ENCODE data around the gene DCTN3.

DNA sequence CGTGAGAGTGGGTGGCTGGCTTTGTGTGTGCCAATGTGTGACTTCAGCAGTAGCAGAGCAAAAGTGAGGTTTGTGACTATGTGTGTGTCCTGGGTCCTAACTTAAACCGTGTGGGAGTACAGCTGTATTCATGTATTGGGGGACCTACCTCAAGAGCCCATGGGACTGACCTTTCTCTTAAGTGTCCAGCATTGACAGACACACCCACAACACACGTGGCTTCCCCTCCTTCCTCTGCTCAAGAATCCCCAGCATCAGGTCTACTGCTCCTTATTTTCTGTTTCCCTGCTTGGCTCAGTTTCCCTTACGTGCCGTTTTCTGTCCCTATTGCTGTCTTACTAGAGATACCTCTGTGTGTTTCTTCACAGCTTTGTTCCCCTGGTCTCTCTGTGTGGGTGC is 32.3 kb upstream of the DCTN3 start:
- TF ChIP-seq, protein P1, sequence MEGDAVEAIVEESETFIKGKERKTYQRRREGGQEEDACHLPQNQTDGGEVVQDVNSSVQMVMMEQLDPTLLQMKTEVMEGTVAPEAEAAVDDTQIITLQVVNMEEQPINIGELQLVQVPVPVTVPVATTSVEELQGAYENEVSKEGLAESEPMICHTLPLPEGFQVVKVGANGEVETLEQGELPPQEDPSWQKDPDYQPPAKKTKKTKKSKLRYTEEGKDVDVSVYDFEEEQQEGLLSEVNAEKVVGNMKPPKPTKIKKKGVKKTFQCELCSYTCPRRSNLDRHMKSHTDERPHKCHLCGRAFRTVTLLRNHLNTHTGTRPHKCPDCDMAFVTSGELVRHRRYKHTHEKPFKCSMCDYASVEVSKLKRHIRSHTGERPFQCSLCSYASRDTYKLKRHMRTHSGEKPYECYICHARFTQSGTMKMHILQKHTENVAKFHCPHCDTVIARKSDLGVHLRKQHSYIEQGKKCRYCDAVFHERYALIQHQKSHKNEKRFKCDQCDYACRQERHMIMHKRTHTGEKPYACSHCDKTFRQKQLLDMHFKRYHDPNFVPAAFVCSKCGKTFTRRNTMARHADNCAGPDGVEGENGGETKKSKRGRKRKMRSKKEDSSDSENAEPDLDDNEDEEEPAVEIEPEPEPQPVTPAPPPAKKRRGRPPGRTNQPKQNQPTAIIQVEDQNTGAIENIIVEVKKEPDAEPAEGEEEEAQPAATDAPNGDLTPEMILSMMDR (IDR thresholded peaks at IDR 0.05), result no peak
- TF ChIP-seq POLR2A (IDR thresholded peaks at IDR 0.05), result no peak

Data from body of pancreas (tissue), 4 donors.